Smooth muscle cell (in vitro differentiated cells): ENCODE measurements around the gene ZBTB20. TPM values are rescaled to one million over a fixed set of nuclear protein-coding genes. Genes with fewer than 3 reads are reported as not detected.

Source experiments
- DNase-seq: peaks from one replicate; lab custom pipeline; 2025; ENCODE audit not compliant: unreplicated experiment; lab: John Stamatoyannopoulos, UW
- H2AFZ ChIP-seq: fragments of 200-600 bp; sonication (generic); 2 replicates; pipeline ENCODE4 v1.6.0; 2016; ENCODE audit warnings: antibody characterized with exemption, low read depth, mild to moderate bottlenecking
- H3F3A ChIP-seq: fragments of 200-600 bp; sonication (generic); 2 replicates; pipeline ENCODE4 v1.6.0; 2017; ENCODE audit warnings: antibody characterized with exemption, low read depth
- H3K27ac ChIP-seq: fragments of 200-600 bp; sonication (generic); 2 replicates; pipeline ENCODE4 v1.5.1; 2016; ENCODE audit warnings: low read depth, mild to moderate bottlenecking
- H3K27me3 ChIP-seq: fragments of 200-600 bp; sonication (generic); 2 replicates; pipeline ENCODE4 v1.6.1; 2016; ENCODE audit warnings: low read depth, mild to moderate bottlenecking
- H3K36me3 ChIP-seq: fragments of 200-600 bp; sonication (generic); 2 replicates; pipeline ENCODE4 v1.5.1; 2016; ENCODE audit warnings: low read depth
- H3K4me1 ChIP-seq: fragments of 200-600 bp; sonication (generic); 2 replicates; pipeline ENCODE4 v1.5.1; 2016; ENCODE audit warnings: low read depth
- H3K4me2 ChIP-seq: fragments of 200-600 bp; sonication (generic); 2 replicates; pipeline ENCODE4 v1.6.0; 2016; ENCODE audit warnings: mild to moderate bottlenecking
- H3K4me3 ChIP-seq: fragments of 200-600 bp; sonication (generic); 2 replicates; pipeline ENCODE4 v1.5.1; 2016; ENCODE audit warnings: mild to moderate bottlenecking
- H3K79me2 ChIP-seq: fragments of 200-600 bp; sonication (generic); 2 replicates; pipeline ENCODE4 v1.6.0; 2016; ENCODE audit warnings: low read depth, mild to moderate bottlenecking
- H3K9ac ChIP-seq: fragments of 200-600 bp; sonication (generic); 2 replicates; pipeline ENCODE4 v1.6.0; 2016; ENCODE audit warnings: low read depth
- H3K9me3 ChIP-seq: fragments of 200-600 bp; sonication (generic); replicated peaks from 2 replicates; pipeline ENCODE4 v1.5.1; 2016; ENCODE audit warnings: low read depth
- H4K20me1 ChIP-seq: fragments of 200-600 bp; sonication (generic); 2 replicates; pipeline ENCODE4 v1.6.0; 2016; ENCODE audit warnings: low read depth
- CTCF ChIP-seq: fragments of 200-600 bp; sonication (generic); IDR thresholded peaks from 2 replicates; pipeline ENCODE4 v1.5.1; 2017; ENCODE audit warnings: borderline replicate concordance, mild to moderate bottlenecking, antibody characterized with exemption; ENCODE audit not compliant: insufficient read depth, poor library complexity, severe bottlenecking
- WGBS: methylation state at CpG from one replicate; pipeline ENCODE4 v1.1.7; 2016; ENCODE audit warnings: low lambda C conversion rate; 5-methylcytosine and 5-hydroxymethylcytosine counted together
- polyA plus RNA-seq: library from polyadenylated mRNA; unstranded; fragments of >200 nt; fragmentation: Nextera tagmentation; extraction: Ambion mirVana; gene quantifications from 2 replicates; pipeline ENCODE4 v1.2.1, GENCODE V29; 2016
- total RNA-seq: library from RNA; depleted of rRNA; stranded (reverse); fragments of >200 nt; gene quantifications from 2 replicates; pipeline ENCODE4 v1.2.3, GENCODE V29; 2014

ZBTB20 gene
- total and polyA plus RNA-seq, 2 experiments from 2014 or later, result 4.9 to 6.8 TPM

DNA sequence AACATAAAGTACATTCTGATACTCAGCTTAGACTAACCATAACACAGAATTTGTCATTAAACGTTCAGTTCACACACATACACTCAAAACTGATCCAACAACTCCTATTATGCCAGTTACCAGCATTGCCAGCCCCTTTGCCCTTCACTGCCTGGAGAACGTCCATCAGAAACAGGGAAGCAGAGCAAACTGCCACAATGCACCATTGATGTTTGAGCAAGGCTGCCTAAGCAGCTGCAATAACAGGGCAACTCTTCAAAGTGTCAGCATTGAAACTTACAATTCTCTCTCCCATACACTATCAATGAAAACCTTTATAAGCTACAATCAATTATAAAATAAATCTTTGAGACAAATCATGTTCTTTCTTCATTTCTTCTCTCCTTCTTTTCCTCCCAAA, 85.1 kb downstream of the ZBTB20 start:
- H3F3A ChIP-seq, result no peaks in the 10 kb centered on the region
- no peak overlapping the region for H3K9ac ChIP-seq
- H3K4me3 ChIP-seq, result no peak overlapping the region
- H3K9me3 ChIP-seq, result no peaks in the 10 kb centered on the region
- H3K4me1 ChIP-seq, result peaks cover 8% of the 10 kb centered on the region
- no peaks in the 10 kb centered on the region for H4K20me1 ChIP-seq
- no peaks in the 10 kb centered on the region for H3K27me3 ChIP-seq
- H3K27ac ChIP-seq, result no peak overlapping the region
- no peaks in the 10 kb centered on the region for H3K79me2 ChIP-seq
- no peak overlapping the region for H3K4me2 ChIP-seq
- 76% methylated on average over 2 of the region's 2 CpGs for WGBS
- no peaks in the 10 kb centered on the region for H3K36me3 ChIP-seq
- no peak for TF ChIP-seq CTCF
- no peak overlapping the region for H2AFZ ChIP-seq
- no peak for DNase-seq

DNA sequence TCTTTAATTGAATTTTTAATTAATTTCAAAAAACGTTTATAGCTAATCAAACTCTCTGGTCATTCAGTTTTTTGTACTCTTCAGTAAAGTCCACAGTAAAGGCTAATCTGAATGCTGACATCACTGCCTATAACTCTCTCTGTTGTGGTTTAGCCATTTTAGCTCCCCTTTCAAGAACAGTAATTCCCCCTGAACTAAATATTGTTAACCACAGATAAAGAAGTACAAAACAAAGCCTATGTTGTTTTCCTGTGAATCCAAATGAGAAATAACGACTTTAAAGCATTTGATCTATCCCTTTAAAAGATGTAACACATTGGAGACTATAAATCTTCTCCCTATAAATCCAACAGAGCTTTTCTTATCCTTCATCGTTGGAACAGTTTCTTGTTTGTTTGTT, 94.2 kb downstream of the ZBTB20 start:
- Histone ChIP-seq H3K9me3 (no peaks in the 10 kb centered on the region), H3K36me3 (no peaks in the 10 kb centered on the region), H4K20me1 (no peaks in the 10 kb centered on the region), H3K4me3 (no peak overlapping the region), H3K4me1 (no peaks in the 10 kb centered on the region), H3K27ac (peak overlapping the region; percentile 9), H3K4me2 (peak overlapping the region; percentile 68), H3F3A (no peaks in the 10 kb centered on the region), H2AFZ (no peak overlapping the region), H3K79me2 (no peaks in the 10 kb centered on the region), H3K27me3 (no peaks in the 10 kb centered on the region), H3K9ac (no peak overlapping the region)
- WGBS, result 3% methylated on average over 3 of the region's 3 CpGs
- TF ChIP-seq CTCF, result no peak
- no peak for DNase-seq

DNA sequence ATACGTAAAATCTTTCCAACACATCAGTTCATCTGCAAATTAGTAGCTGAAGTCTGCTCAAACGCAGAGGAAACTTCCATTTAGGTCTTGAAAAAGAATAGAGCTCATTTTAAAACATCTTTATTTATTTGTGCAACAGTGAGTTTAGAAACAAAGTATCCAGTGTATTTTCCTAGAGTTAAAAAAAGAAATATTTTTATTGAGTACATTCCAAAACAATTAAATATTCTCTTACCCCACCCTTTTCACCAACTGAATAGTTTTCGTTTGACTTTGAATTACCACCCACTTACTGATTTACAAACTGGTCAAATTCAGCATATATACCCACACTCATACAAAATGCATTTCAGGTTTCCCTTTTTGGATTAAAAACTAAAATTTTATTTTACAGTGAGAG, 104.7 kb downstream of the ZBTB20 start:
- H3K4me2 ChIP-seq, result no peak overlapping the region
- H3K4me1 ChIP-seq, result no peaks in the 10 kb centered on the region
- no peak overlapping the region for H2AFZ ChIP-seq

More for the DNA sequence above, 104.7 kb downstream of the ZBTB20 start:
- Histone ChIP-seq H3K79me2 (no peaks in the 10 kb centered on the region), H3K4me3 (no peak overlapping the region), H3K9ac (no peak overlapping the region), H4K20me1 (no peaks in the 10 kb centered on the region), H3K27ac (no peak overlapping the region), H3F3A (no peaks in the 10 kb centered on the region), H3K9me3 (no peaks in the 10 kb centered on the region), H3K36me3 (no peaks in the 10 kb centered on the region), H3K27me3 (no peaks in the 10 kb centered on the region)
- TF ChIP-seq CTCF, result no peak
- 92% methylated on average over 3 of the region's 3 CpGs for WGBS
- no peak for DNase-seq
